Gastroesophageal sphincter (tissue), 3 donors: ENCODE data around the gene GPC4.

Source experiments
- POLR2AphosphoS5 ChIP-seq: sonication (generic); formaldehyde crosslinking; IDR thresholded peaks from one replicate; pipeline ENCODE4 v1.6.1; 2017; ENCODE audit warnings: antibody characterized with exemption
- TF ChIP-seq, protein P1 (sequence below), 4 experiments: fragments of 200-600 bp in 2 of 4; fragments of 450-650 bp in 2 of 4; sonication (generic) in 1 of 4; IDR thresholded peaks; one replicate each; pipeline ENCODE4 v1.5.1; 2017 to 2019; ENCODE audit warnings: antibody characterized with exemption in 4 of 4, mild to moderate bottlenecking in 2 of 4, moderate library complexity in 2 of 4

DNA sequence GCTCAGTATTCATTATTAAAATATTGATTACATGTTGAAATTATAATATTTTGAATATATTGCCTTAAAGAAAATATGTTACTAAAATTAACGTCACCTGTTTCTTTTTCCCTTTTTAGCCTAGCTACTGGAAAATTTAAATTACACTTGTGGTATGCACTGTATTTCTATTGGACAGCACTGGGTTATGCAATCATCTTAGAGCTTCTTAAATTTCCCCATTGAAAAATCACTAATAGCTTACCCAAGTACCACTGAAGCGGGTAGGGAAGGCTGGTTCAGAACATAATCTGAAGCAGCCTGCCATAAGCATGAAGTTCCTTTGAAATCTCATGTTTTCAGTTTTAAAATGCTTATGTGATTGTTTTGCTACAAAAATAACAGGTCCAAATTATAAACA, 147.7 kb downstream of the GPC4 start:
- TF ChIP-seq, protein P1, sequence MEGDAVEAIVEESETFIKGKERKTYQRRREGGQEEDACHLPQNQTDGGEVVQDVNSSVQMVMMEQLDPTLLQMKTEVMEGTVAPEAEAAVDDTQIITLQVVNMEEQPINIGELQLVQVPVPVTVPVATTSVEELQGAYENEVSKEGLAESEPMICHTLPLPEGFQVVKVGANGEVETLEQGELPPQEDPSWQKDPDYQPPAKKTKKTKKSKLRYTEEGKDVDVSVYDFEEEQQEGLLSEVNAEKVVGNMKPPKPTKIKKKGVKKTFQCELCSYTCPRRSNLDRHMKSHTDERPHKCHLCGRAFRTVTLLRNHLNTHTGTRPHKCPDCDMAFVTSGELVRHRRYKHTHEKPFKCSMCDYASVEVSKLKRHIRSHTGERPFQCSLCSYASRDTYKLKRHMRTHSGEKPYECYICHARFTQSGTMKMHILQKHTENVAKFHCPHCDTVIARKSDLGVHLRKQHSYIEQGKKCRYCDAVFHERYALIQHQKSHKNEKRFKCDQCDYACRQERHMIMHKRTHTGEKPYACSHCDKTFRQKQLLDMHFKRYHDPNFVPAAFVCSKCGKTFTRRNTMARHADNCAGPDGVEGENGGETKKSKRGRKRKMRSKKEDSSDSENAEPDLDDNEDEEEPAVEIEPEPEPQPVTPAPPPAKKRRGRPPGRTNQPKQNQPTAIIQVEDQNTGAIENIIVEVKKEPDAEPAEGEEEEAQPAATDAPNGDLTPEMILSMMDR (IDR thresholded peaks at IDR 0.05), result no peak
- TF ChIP-seq POLR2AphosphoS5, result no peak
